T-helper 2 cell treated with Interferon-gamma antibody and Interleukin-4, amounts not matched to agents 5 μg/mL and 100 μg/mL, for 36 hours (primary cell): ENCODE results near the gene EPSTI1.

Source experiments
- DNase-seq: peaks from one replicate; pipeline ENCODE4 v3.0.0; 2021; ENCODE audit warnings: low spot score
- H3K27ac Mint-ChIP-seq: one replicate; pipeline ENCODE4 v1.8.0; 2021; ENCODE audit warnings: mild to moderate bottlenecking, mixed read lengths
- H3K27me3 Mint-ChIP-seq: one replicate; pipeline ENCODE4 v1.8.0; 2021; ENCODE audit warnings: low read depth, mixed read lengths
- H3K36me3 Mint-ChIP-seq: one replicate; pipeline ENCODE4 v1.8.0; 2021; ENCODE audit warnings: low read depth, mixed read lengths
- H3K4me1 Mint-ChIP-seq: one replicate; pipeline ENCODE4 v1.8.0; 2021; ENCODE audit warnings: low read depth, mixed read lengths
- H3K4me3 Mint-ChIP-seq: one replicate; pipeline ENCODE4 v1.8.0; 2022; ENCODE audit warnings: mild to moderate bottlenecking, moderate library complexity, mixed read lengths
- H3K9me3 Mint-ChIP-seq: one replicate; pipeline ENCODE4 v1.8.0; 2021; ENCODE audit warnings: mixed read lengths

EPSTI1 gene

DNA sequence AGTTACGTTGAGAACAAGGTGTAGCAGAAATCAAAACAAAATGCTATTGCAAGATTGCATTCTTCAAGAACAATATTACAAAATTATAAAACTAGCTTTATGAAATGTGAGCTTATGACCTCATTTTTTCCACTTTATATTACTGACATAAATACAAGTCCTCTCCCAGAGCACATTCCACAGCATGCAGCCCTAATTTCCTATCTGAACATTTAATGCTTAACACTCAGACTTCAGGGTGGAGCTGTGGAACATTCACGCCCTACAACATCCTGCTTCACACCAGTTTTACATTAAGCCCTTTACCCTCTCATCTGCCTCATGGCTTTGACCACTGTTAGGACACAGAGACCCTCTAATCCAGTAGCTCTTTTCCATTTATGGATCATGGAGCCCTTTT, 65.5 kb downstream of the EPSTI1 start:
- no peak overlapping the region for H3K4me3 Mint-ChIP-seq
- peak overlapping the region; percentile 32 for H3K27ac Mint-ChIP-seq
- peaks cover 54% of the 10 kb centered on the region for H3K36me3 Mint-ChIP-seq
- no peaks in the 10 kb centered on the region for H3K9me3 Mint-ChIP-seq
- peaks cover 16% of the 10 kb centered on the region for H3K4me1 Mint-ChIP-seq
- no peaks in the 10 kb centered on the region for H3K27me3 Mint-ChIP-seq
- no peak for DNase-seq

DNA sequence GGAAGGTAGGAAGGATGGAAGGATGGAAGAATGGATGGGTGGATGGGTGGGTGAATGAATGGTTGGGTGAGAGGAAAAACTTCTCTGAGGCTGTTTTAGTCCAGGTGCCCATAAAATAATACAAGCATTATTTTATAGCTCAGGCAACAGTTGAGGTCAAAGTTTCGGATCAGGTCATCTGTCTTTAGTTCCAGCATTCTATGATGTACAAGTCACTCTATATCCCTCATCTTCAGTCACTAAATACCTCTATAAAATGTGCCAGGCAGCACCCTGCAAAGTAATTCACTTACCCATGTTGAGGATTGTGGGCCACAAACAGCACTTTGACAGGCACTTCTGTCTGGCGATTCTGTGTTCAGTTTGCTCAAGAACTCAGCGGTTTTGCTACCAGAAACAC, 66.0 kb downstream of the EPSTI1 start:
- no peak for DNase-seq
- Mint-ChIP-seq H3K36me3 (peaks cover 58% of the 10 kb centered on the region), H3K4me3 (no peak overlapping the region), H3K4me1 (peaks cover 16% of the 10 kb centered on the region), H3K27me3 (no peaks in the 10 kb centered on the region), H3K9me3 (no peaks in the 10 kb centered on the region), H3K27ac (peak overlapping the region; percentile 62)

DNA sequence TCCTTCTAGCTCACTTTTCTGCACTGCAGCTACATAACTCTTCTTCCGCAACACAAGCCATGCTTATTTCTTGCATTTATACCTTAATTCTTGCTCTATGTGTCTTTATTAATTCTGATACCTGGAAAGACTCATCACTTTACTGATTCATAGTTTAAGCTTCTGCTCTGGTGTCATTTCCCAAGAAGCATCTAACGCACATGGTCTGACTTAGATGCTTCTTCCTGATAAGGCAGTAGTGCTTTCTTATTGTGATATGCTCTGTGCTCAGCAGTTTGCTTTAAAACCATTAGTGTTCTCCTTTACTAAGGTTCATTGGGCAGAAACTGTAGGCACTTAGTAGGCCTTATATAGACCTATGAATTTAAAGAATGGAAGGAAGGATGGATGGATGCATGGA, 66.4 kb downstream of the EPSTI1 start:
- peak overlapping the region; percentile 62 for H3K27ac Mint-ChIP-seq
- H3K4me1 Mint-ChIP-seq = peaks cover 16% of the 10 kb centered on the region
- H3K9me3 Mint-ChIP-seq = no peaks in the 10 kb centered on the region
- no peaks in the 10 kb centered on the region for H3K27me3 Mint-ChIP-seq
- H3K4me3 Mint-ChIP-seq = no peak overlapping the region
- H3K36me3 Mint-ChIP-seq = peaks cover 58% of the 10 kb centered on the region
- DNase-seq = no peak

DNA sequence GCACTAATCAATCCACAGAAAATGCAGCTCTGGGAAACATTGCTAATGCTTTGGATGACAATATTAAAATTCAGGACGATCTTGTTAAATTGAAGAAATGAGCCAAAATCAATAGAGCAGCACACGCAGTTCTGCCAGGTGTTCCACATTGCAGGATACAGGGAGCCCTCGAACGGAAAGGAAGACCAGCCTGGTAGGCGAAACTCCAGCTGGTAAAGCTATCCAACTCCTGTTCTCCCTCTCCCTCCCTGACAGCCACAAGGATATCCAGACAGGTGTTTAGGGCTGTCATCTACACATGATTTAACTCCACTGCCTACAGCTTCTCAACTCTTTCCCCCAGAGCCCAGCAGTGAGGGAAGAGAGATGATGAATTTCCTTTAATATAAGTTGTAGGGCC, 67.7 kb downstream of the EPSTI1 start:
- Mint-ChIP-seq H3K4me1 (peaks cover 18% of the 10 kb centered on the region), H3K36me3 (peaks cover 66% of the 10 kb centered on the region), H3K27ac (no peak overlapping the region), H3K9me3 (no peaks in the 10 kb centered on the region), H3K4me3 (no peak overlapping the region), H3K27me3 (no peaks in the 10 kb centered on the region)
- no peak for DNase-seq

DNA sequence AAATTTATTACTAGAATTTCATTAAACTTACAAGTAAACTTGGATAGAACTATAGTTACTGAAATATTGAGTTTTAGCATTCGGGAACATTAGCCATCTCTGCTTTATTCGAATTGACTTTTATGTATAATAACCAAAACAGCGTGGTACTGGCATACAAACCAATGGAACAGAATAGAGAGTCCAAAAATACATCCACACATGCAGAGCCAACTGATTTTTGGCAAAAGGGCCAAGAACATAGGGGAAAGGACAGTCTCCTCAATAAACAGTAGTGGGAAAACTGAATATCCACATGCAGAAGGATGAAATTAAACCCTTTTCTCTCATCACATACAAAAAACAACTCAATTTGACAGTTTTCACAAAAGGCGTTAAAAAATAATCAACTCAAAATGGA, 84.3 kb downstream of the EPSTI1 start:
- Mint-ChIP-seq H3K27ac (no peak overlapping the region), H3K36me3 (peaks cover 60% of the 10 kb centered on the region), H3K9me3 (peaks cover under 1% of the 10 kb centered on the region), H3K4me1 (no peaks in the 10 kb centered on the region), H3K27me3 (no peaks in the 10 kb centered on the region), H3K4me3 (no peak overlapping the region)
- no peak for DNase-seq

DNA sequence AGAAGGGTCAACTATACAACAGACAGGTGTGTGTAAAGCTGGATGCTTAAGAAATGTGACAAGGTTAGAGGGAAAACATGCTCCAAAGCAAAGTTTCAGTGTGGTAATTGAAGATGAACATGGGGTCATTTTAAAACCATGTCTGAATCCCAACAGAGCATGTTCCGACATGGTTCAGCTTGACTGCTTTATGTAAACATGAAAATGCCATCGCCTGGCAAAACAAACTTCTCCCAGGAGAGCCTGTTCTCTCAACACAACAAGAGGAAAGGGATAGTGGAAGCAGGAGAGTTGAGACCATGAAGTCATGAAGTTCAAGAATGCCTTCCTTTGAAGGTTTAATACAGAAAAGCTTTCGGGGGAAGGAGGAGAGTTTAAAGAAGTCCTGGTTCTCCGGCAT, 85.8 kb downstream of the EPSTI1 start:
- no peak overlapping the region for H3K27ac Mint-ChIP-seq
- peaks cover 52% of the 10 kb centered on the region for H3K36me3 Mint-ChIP-seq
- no peaks in the 10 kb centered on the region for H3K4me1 Mint-ChIP-seq
- DNase-seq = no peak
- no peaks in the 10 kb centered on the region for H3K27me3 Mint-ChIP-seq
- H3K4me3 Mint-ChIP-seq = no peak overlapping the region
- H3K9me3 Mint-ChIP-seq = no peaks in the 10 kb centered on the region

DNA sequence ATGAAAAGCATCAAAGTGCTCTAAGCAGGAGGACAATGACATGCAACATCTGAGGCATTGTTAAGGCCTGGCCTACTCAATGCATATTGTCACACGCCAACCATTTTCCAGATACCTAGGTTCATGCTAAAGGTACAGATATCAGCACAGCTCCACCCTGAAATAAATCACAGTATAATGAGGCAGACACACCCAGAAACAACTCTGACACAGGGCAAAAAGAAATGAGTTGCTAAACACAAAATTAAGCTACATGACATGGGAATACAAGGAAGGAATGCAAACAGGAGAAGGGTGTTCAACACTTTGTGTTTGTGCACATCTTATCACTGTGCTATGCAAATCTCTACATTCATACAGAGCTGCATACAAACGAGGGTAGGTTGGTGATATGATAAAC, 86.5 kb downstream of the EPSTI1 start:
- H3K27me3 Mint-ChIP-seq = no peaks in the 10 kb centered on the region
- H3K36me3 Mint-ChIP-seq = peaks cover 50% of the 10 kb centered on the region
- no peak overlapping the region for H3K4me3 Mint-ChIP-seq
- no peaks in the 10 kb centered on the region for H3K9me3 Mint-ChIP-seq
- no peak overlapping the region for H3K27ac Mint-ChIP-seq
- no peaks in the 10 kb centered on the region for H3K4me1 Mint-ChIP-seq
- no peak for DNase-seq

DNA sequence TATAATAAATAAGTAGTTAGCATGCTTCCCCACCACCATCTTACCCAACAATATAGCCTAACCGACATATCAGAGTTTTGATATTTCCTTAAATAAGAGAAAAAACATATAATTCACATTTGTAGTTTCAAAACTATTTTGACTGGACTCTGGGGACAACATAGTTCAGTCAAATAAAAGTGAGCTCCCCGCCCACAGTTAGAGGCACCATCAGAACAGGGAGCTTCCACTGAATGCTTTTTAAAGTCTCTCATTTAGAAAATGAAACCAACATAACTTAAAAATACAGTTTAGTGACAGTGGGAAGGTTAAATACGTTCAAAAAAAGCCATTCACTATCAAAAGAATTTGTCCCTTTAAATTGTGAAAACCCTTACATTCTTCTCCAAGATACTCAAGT, 92.8 kb downstream of the EPSTI1 start:
- H3K36me3 Mint-ChIP-seq = peaks cover 52% of the 10 kb centered on the region
- H3K27ac Mint-ChIP-seq = peak overlapping the region; percentile 18

DNA sequence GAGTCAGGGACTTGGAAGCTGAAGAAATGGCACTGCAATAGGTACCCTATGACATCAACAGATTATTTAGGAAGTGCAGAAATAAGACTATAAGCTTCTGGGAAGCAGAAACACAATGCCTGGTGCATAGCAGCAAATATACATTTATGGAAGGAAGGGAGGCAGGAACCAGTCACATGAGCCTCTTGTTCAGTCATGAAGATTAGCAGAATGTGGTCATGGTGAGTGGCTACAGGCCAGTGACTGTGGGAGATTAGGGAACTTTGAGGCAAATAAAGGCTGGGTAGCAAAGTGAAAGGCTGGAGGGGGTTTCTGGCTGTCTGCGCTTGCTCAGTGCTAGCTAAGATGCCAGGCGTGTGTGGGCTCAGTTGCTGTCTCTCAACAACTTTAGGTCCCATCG, 96.3 kb downstream of the EPSTI1 start:
- H3K36me3 Mint-ChIP-seq = peaks cover 37% of the 10 kb centered on the region
- no peak for DNase-seq

More for the DNA sequence above, 92.8 kb downstream of the EPSTI1 start:
- DNase-seq = no peak
- H3K9me3 Mint-ChIP-seq = no peaks in the 10 kb centered on the region
- H3K4me3 Mint-ChIP-seq = no peak overlapping the region
- peaks cover 7% of the 10 kb centered on the region for H3K4me1 Mint-ChIP-seq
- H3K27me3 Mint-ChIP-seq = no peaks in the 10 kb centered on the region

DNA sequence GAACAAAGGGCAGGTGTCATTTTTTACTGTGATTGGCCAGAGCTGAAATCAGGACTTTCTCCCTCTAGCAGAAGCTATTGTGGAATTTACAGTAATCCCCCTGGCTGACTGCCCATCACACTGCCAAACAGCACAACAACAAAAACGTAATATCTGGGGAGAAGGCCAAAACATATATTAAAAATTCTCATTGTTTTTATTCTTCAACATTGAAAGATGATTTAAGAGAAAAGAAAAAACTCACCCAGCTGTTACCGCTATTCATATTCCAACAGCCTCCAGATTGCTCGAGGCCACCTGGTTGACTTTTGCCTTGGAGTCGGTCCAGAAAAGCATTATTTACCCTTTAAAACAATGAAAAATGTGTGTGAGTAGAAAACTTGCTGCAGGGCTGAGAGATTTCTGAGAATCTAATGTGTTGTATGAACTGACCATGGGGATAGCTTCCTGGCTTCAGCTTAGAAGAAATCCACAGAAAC, 97.2 kb downstream of the EPSTI1 start:
- no peak for DNase-seq
- H3K4me1 Mint-ChIP-seq = peaks cover 7% of the 10 kb centered on the region
- H3K9me3 Mint-ChIP-seq = no peaks in the 10 kb centered on the region
- H3K27me3 Mint-ChIP-seq = no peaks in the 10 kb centered on the region
- H3K36me3 Mint-ChIP-seq = peaks cover 31% of the 10 kb centered on the region
- no peak overlapping the region for H3K27ac Mint-ChIP-seq
- H3K4me3 Mint-ChIP-seq = no peak overlapping the region

More for the DNA sequence above, 96.3 kb downstream of the EPSTI1 start:
- Mint-ChIP-seq H3K4me1 (peaks cover 7% of the 10 kb centered on the region), H3K27ac (no peak overlapping the region), H3K9me3 (no peaks in the 10 kb centered on the region), H3K27me3 (no peaks in the 10 kb centered on the region), H3K4me3 (no peak overlapping the region)

DNA sequence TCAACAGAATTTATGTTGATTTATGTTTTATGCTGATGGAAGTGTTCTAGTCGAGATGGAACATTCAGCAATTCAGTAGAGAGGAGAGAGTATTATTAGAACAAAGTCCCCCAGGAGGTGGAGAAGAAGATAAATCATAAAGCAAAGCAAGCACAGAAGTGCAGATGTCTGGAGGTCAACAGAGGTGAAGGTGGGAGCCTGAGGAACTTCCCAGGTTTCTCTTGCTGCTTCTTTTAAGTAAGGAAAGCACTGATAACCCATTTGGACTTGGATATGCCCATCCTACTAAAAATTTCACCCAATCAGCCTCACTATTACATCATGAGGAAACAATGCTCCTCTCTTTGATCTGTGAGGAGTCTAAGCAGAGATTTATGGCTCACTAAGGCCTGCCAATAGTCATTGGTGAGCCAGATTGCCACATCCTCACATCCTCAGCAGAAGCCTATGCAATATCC, 98.8 kb downstream of the EPSTI1 start:
- Mint-ChIP-seq H3K27ac (no peak overlapping the region), H3K9me3 (no peaks in the 10 kb centered on the region), H3K36me3 (peaks cover 27% of the 10 kb centered on the region), H3K27me3 (no peaks in the 10 kb centered on the region), H3K4me1 (peaks cover 1% of the 10 kb centered on the region), H3K4me3 (no peak overlapping the region)
- DNase-seq = no peak

DNA sequence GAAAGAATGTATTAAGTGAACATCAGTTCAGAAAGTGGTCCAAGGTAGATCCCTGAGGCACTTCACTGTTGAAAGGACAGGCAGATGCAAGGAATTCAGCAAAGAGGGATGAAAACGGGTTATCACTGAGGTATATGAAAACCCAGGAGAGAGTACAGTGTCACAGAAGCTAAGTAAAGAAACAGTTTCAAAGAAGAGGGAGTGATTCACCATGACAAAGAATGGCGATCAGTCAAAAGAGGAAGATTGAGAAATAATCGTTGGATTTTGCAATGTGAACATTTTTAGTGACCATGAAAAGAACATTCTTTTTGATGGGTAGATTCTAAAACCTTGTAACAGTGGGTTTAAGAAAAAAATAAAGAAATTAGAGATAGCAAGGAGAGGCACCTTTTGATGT, 99.3 kb downstream of the EPSTI1 start:
- no peak for DNase-seq
- no peaks in the 10 kb centered on the region for H3K9me3 Mint-ChIP-seq
- H3K36me3 Mint-ChIP-seq = peaks cover 29% of the 10 kb centered on the region
- H3K27me3 Mint-ChIP-seq = no peaks in the 10 kb centered on the region
- H3K27ac Mint-ChIP-seq = no peak overlapping the region
- peaks cover 1% of the 10 kb centered on the region for H3K4me1 Mint-ChIP-seq
- no peak overlapping the region for H3K4me3 Mint-ChIP-seq

DNA sequence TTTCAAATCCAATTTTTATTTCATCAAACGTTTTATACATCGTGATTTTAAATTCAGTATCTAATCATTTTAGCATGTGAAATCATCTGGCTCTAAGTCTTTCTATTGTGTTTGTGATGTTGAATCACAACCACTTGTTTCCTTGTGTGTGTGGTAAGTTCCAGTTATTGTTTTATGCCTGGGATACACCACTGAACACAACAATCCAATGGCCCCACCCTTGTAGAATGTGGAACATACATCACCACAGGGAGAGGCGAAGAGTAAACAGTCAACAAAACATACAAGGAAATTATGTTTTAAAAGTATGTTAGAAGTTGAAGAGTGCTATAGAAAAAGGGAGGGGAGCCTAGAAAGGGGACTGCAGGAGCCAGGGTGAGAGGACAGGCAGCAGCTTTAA, 100.5 kb downstream of the EPSTI1 start:
- H3K9me3 Mint-ChIP-seq = no peaks in the 10 kb centered on the region
- no peaks in the 10 kb centered on the region for H3K27me3 Mint-ChIP-seq
- H3K36me3 Mint-ChIP-seq = peaks cover 28% of the 10 kb centered on the region
- no peak overlapping the region for H3K27ac Mint-ChIP-seq
- H3K4me3 Mint-ChIP-seq = no peak overlapping the region
- H3K4me1 Mint-ChIP-seq = no peaks in the 10 kb centered on the region
- no peak for DNase-seq

DNA sequence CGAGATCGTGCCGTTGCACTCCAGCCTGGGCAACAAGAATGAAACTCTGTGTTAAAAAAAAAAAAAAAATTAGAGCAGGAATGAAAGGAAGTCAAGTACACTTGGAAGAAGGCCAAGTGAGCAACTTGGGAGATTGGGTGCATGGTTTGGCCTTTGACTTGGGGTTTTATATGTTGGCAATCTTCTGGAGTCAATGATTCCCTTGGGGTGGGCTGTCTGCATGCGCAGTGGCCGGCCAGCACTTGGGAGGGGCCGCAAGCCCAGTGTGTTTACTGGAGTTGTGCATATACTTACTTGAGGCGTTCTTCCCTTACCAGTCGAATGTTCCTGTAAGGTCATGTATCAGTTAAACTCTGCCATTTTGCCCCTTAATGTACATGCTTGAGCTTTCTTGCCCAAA, 106.7 kb downstream of the EPSTI1 start:
- H3K27me3 Mint-ChIP-seq = peaks cover 7% of the 10 kb centered on the region
- H3K27ac Mint-ChIP-seq = no peak overlapping the region

DNA sequence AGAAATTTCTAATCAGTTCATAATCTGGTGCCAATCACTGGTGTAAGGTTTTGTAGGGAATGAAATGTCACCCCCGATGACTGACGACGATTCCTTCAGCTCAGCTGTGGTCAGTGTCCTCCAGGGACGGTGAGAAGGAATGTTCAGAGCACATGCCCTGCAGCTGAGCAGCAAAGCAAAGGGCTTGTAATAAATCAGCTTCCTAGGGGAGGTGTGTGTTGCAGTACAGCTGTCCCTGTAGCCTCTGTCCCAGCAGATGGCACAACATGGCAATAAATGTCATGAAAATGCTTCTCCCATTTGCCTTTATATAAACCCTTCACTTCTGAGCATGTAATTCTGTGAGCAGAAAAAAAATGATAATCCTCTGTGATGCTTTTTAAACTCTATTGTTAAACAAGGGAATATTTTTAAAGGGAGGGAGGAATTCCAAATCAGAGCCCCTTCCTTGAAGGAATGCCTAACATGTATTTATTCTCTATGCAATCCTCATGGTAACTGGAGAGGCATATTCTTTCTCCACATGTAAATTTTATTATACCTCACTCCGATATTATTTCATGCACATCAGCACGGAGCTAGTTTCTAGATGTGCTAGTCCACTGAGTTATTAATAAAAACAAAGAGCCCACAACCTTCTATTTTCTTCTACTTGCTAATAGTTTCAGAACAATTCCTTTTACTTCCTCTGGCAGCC, 108.1 kb downstream of the EPSTI1 start:
- DNase-seq = no peak
- Mint-ChIP-seq H3K9me3 (no peaks in the 10 kb centered on the region), H3K4me3 (no peak overlapping the region), H3K27ac (no peak overlapping the region), H3K36me3 (peaks cover 20% of the 10 kb centered on the region), H3K27me3 (peaks cover 16% of the 10 kb centered on the region), H3K4me1 (peaks cover 8% of the 10 kb centered on the region)

More for the DNA sequence above, 106.7 kb downstream of the EPSTI1 start:
- peaks cover 22% of the 10 kb centered on the region for H3K36me3 Mint-ChIP-seq
- DNase-seq = no peak
- H3K4me1 Mint-ChIP-seq = peaks cover 7% of the 10 kb centered on the region
- no peaks in the 10 kb centered on the region for H3K9me3 Mint-ChIP-seq
- H3K4me3 Mint-ChIP-seq = no peak overlapping the region
